Testis (tissue), 2 donors: ENCODE data around the gene EPHX1.

ENCODE experiments used
- CTCF ChIP-seq, 3 experiments: fragments of 450-650 bp in 2 of 3; fragments of 200-600 bp in 1 of 3; sonication (generic) in 1 of 3; IDR thresholded peaks; one replicate each; pipeline ENCODE4 v1.5.1; 2016 to 2019; ENCODE audit warnings: antibody characterized with exemption in 3 of 3, mild to moderate bottlenecking in 2 of 3, moderate library complexity in 1 of 3
- POLR2A ChIP-seq: fragments of 450-650 bp; IDR thresholded peaks from one replicate; pipeline ENCODE4 v1.6.1; 2017; ENCODE audit warnings: antibody characterized with exemption, mild to moderate bottlenecking, moderate library complexity

- TF ChIP-seq CTCF (IDR thresholded peaks at IDR 0.05) (no peak), POLR2A (no peak)
These were observed 40.2 kb upstream of the EPHX1 start for GRCh38 chr1:225769687-225770086.
